NCI-H2171 (cell line): Measurements from ENCODE around the gene ZBED4.
"Not testable (repeated sequence)": the region's sequence is repeated elsewhere in the genome, so short reads cannot be mapped to it uniquely, and the experiment has no call there.

Experiments used
- DNase-seq: peaks from one replicate; lab custom pipeline; 2025; lab: John Stamatoyannopoulos, UW

The ZBED4 gene

GRCh38 chr22:49852898-49853894, at the start of gene ZBED4:
Gene ZBED4, plus strand, starts transcription at chr22:49853844. Its CDS starts 29,819 bp downstream, at chr22:49883663.
- peak; percentile 97 for DNase-seq

DNA sequence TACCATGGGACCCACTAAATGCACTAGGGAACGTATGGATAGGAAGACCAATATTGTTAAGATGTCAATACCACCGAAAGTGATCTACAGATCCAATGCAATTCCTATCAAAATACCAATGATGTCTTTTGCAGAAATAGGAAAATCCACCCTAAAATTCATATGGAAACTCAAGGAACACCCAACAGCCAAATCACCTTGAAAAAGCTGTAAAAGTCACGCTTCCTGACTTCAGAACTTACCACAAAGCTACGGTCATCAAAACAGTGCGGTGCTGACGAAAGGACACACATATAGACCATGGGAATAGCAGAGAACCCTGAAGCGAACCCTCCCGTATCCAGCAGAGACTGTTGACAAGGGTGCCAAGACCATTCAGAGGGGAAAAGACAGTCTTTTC, 46.5 kb upstream of the ZBED4 start:
- no peak for DNase-seq

- DNase-seq = no peak
Measured at GRCh38 chr22:49807780-49808708, 45.6 kb upstream of the ZBED4 start.

- DNase-seq = no peak
Measured at GRCh38 chr22:49810363-49811019, 43.2 kb upstream of the ZBED4 start.

GRCh38 chr22:49811020-49811791, 42.4 kb upstream of the ZBED4 start:
- no peak for DNase-seq

GRCh38 chr22:49812838-49813237, 40.8 kb upstream of the ZBED4 start:
- DNase-seq = no peak

- no peak for DNase-seq
Measured at GRCh38 chr22:49814164-49814686, 39.4 kb upstream of the ZBED4 start.

GRCh38 chr22:49814856-49815255, 38.8 kb upstream of the ZBED4 start:
- DNase-seq = no peak

DNA sequence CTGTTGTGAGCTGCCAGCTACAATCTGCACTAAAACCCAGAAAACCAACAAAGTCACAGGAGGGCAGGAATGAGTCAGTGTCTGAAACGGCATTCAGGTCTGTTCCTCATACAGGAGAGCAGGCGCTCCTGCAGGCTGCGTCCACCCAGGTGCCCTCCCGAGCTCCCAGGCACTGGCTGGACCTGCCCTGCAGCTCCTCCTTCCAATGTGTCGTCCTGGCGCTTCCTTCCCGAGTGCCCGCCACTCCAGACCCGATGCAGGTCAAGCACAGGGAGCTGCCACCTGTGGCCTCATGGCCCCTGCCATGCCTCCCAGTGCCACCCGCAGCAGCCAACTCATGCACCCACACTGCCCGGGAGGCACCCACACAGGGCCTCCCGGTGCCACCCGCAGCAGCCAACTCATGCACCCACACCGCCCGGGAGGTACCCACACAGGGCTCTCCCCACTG, 38.0 kb upstream of the ZBED4 start:
- DNase-seq = no peak

GRCh38 chr22:49817359-49817758, 36.3 kb upstream of the ZBED4 start:
- DNase-seq = no peak

DNA sequence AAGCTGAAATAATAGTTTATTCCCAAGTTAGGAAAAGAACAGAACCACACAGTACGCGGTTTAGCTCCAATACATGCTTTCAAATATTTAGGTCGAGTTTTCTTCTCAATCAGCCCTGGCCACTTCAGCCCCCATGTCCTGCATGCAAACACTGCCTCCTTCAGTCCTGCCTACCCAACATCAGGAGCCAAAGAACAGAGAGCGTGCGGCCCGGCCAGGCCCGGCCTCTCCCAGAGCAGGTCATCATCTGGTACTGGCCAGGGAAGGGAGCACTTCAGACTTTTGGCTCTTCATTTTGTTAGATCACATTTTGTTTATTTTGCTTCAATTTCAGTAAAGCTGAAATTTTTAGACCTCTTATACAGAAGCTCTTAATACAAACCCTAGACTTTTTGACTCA, 32.7 kb upstream of the ZBED4 start:
- no peak for DNase-seq

DNA sequence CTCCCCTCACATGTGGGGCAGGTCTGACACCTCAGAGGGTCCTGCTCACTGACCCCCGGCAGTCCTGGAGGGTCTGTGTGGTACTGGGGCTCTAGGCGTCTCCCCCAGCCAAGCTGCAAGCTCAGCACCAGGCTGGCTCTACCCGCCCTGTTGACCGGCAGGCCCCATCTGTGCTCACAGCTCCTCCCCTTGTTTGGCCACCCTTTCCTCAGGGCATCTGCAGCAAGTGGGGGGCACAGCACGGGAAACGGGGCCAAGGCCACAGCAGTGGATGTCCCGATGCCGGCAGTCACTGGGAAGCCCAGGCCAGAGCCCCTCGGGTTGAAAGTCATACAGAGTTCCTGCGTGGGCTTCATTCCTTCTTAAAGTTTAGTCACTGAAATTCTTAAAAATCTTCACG, 31.9 kb upstream of the ZBED4 start:
- not testable (repeated sequence) for DNase-seq

DNA sequence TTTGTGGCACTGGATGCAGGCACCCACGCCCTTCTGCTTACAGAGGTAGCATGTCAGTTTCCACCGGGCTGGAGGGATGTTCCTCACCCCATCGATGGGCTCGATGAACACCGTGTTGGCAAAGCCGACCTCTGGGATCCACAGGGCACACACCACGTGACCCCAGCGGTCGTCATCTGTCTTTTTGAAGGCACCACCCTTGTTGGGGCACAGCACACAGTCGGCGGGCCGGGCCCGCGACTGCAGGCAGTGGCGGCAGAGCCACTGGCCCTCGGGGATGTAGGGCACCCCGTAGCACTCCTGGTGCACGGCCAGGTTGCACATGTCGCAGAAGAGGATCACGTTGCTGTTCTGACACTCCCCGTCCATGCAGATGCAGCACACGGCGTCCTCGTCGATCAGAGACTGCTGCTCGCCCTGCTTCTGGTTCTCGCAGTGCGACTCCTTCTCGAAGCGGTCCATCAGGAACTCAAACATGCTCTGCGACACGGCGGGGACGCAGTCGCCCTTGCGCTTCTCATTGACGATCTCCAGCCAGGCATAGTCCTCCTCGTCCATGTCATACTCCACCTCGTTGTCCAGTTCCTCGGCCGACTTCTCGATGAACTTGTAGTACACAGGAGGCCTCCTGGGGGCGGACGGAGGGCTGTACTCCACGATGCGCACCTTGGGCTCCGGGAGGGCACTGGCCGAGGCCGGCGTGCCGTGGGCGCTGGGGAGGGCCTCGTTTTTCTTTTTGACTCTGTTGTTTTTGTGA, 30.2 kb upstream of the ZBED4 start:
- DNase-seq = no peak

GRCh38 chr22:49824185-49824925, 29.3 kb upstream of the ZBED4 start:
- no peak for DNase-seq

- no peak for DNase-seq
Measured at GRCh38 chr22:49824936-49825335, 28.7 kb upstream of the ZBED4 start.

DNA sequence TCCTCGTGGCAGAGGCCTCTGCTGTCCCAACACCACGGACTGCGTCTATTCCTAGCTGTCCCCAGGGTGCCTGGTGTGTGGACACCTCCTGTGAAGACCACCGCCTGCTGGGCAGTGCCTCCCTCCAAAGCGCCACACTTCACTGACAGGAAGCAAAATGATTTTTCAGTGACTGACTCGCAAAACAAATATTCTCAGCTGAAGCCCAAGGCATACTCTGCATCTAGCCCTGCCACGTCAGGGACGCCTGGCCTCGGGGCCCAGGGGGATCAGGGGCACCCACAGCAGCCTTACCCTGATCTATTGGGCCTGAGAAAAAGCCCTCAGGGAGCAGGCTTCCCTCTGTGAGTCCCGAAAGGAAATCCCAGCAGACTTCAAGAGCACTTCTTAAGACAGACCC, 28.2 kb upstream of the ZBED4 start:
- DNase-seq = no peak

DNA sequence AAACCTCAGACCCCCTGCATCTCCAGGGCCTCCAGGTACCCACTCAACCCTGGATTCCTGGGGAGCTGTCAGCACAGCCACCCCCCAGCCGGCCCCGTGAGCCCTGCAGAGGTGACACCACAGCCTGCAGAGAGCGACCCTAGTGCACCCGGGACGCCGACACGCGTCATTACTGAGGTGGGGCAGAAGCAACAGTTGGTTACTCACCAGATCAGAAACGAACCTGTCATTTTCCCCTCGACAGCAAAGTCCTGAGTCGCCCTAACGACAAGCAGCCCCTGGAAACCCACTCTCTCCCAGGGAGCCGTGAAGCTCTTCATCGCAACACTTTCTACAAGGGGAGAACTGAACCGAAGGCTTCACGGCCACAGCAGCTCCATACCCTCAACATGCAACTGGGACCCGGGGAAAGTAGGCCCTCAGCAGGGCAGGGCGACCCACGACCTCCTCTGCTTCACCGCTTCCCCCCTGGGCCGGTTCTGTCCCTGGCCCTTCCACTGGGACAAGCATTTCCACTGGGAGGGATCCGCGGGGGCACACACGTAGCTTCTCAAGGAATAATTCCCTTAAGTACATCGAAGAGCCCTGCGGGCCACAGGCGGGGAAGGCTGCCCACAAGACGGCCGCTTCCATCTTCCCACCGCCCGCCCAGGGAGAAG, 27.6 kb upstream of the ZBED4 start:
- no peak for DNase-seq

- DNase-seq = no peak
Measured at GRCh38 chr22:49826603-49827270, 26.9 kb upstream of the ZBED4 start.
